Endothelial cell of umbilical vein (primary cell): ENCODE data around the gene SLC10A4. TPM values are rescaled to one million over a fixed set of nuclear protein-coding genes. Genes with fewer than 3 reads are reported as not detected.
A peak's percentile ranks its signal among the peaks of the same experiment; 100 is the strongest.

Experiments used
- BruUV-seq: library from RNA; stranded (reverse); fragments of 400-500 nt; replicated peaks from 2 replicates; lab custom pipeline; 2021; lab: Mats Ljungman, UMichigan
- CTCF ChIA-PET: fragments of 300-600, 350-600 bp; sonication (Branson Sonifier 250); formaldehyde crosslinking; loops from one replicate; lab custom pipeline; 2021; ENCODE audit warnings: antibody characterized with exemption, inconsistent platforms; lab: Charles Lee
- POLR2A ChIA-PET: fragments of 300-600, 350-600 bp; sonication (Branson Sonifier 250); formaldehyde crosslinking; loops from one replicate; lab custom pipeline; 2021; ENCODE audit warnings: antibody characterized with exemption, inconsistent platforms; lab: Charles Lee
- DNase-seq: peaks from one replicate; pipeline ENCODE4 v3.0.0-alpha.2; 2011; ENCODE audit warnings: low read depth, low spot score
- FAIRE-seq: peaks from 2 replicates; lab custom pipeline; 2011; peaks lifted over from hg19 to GRCh38; lab: Jason Lieb, UNC
- H2AFZ ChIP-seq: 2 replicates; pipeline ENCODE4 v1.6.0; 2012; ENCODE audit warnings: low read depth, low read length, control low read depth, inconsistent platforms
- H3K27ac ChIP-seq: 2 replicates; pipeline ENCODE4 v1.5.1; 2011; ENCODE audit warnings: low read depth, mild to moderate bottlenecking, control low read depth, low read length, moderate library complexity; ENCODE audit not compliant: insufficient read depth
- H3K27me3 ChIP-seq, 2 experiments: 2 replicates each; pipeline versions ENCODE4 v1.6.0 to v1.6.1; 2011; ENCODE audit warnings: low read length in 2 of 2, mixed read lengths in 1 of 2; ENCODE audit not compliant: control insufficient read depth in 2 of 2, insufficient read depth in 2 of 2
- H3K36me3 ChIP-seq, 2 experiments: 2 replicates in 1 of 2; 3 replicates in 1 of 2; pipeline ENCODE4 v1.5.1; 2011; ENCODE audit warnings: low read length in 2 of 2, mild to moderate bottlenecking in 1 of 2, moderate library complexity in 1 of 2; ENCODE audit not compliant: control insufficient read depth in 2 of 2, insufficient read depth in 2 of 2; ENCODE audit errors: extremely low read depth in 1 of 2
- H3K4me1 ChIP-seq: 3 replicates; pipeline ENCODE4 v1.5.1; 2011; ENCODE audit warnings: mild to moderate bottlenecking, low read length; ENCODE audit not compliant: control insufficient read depth, insufficient read depth; ENCODE audit errors: extremely low read depth
- H3K4me2 ChIP-seq: 2 replicates; pipeline ENCODE4 v1.6.1; 2011; ENCODE audit warnings: low read length, control low read depth, mixed read lengths; ENCODE audit not compliant: insufficient read depth
- H3K4me3 ChIP-seq, 3 experiments: fragments of 200-600 bp in 1 of 3; sonication (generic), shearing (Covaris generic) in 1 of 3; replicated peaks in 1 of 3; 2 replicates each; pipeline ENCODE4 v1.5.1; 2011 to 2016; ENCODE audit warnings: control low read depth in 3 of 3, low read length in 3 of 3, mild to moderate bottlenecking in 2 of 3, inconsistent platforms in 1 of 3, low read depth in 1 of 3, moderate library complexity in 1 of 3; ENCODE audit not compliant: insufficient read depth in 1 of 3
- H3K79me2 ChIP-seq: 2 replicates; pipeline ENCODE4 v1.6.0; 2012; ENCODE audit warnings: low read length, inconsistent platforms; ENCODE audit not compliant: control insufficient read depth, insufficient read depth
- H3K9ac ChIP-seq: replicated peaks from 2 replicates; pipeline ENCODE3; 2011; ENCODE audit warnings: low read length, control low read depth; ENCODE audit not compliant: insufficient read depth; ENCODE audit errors: extremely low read depth
- H3K9me1 ChIP-seq: replicated peaks from 3 replicates; pipeline ENCODE4 v1.6.0; 2011; ENCODE audit warnings: mild to moderate bottlenecking, low read length; ENCODE audit not compliant: control insufficient read depth, insufficient read depth; ENCODE audit errors: extremely low read depth
- H3K9me3 ChIP-seq: replicated peaks from 2 replicates; pipeline ENCODE4 v1.5.1; 2012; ENCODE audit warnings: low read length, inconsistent platforms; ENCODE audit not compliant: control insufficient read depth, insufficient read depth
- H4K20me1 ChIP-seq: replicated peaks from 2 replicates; pipeline ENCODE3; 2011; ENCODE audit warnings: mild to moderate bottlenecking, low read length; ENCODE audit not compliant: control insufficient read depth, insufficient read depth; ENCODE audit errors: extremely low read depth
- CTCF ChIP-seq, 2 donors: IDR thresholded peaks; 1 replicate in 1 of 2; 2 replicates in 1 of 2; pipeline ENCODE4 v1.5.1; 2011; ENCODE audit warnings: low read length in 2 of 2, mild to moderate bottlenecking in 2 of 2, moderate library complexity in 2 of 2, control low read depth in 1 of 2, inconsistent platforms in 1 of 2, low read depth in 1 of 2; ENCODE audit not compliant: insufficient read depth in 1 of 2; ENCODE audit errors: extremely low read depth in 1 of 2
- EZH2 ChIP-seq: IDR thresholded peaks from 2 replicates; pipeline ENCODE4 v1.6.1; 2012; ENCODE audit warnings: borderline replicate concordance, low read depth, mild to moderate bottlenecking, moderate library complexity, low read length, inconsistent platforms; ENCODE audit not compliant: severe bottlenecking
- FOS ChIP-seq: IDR thresholded peaks from 2 replicates; pipeline ENCODE4 v1.6.1; 2011; ENCODE audit warnings: mild to moderate bottlenecking, low read length, moderate library complexity, borderline replicate concordance; ENCODE audit not compliant: insufficient read depth
- GATA2 ChIP-seq: IDR thresholded peaks from 2 replicates; pipeline ENCODE4 v1.7.0; 2011; ENCODE audit warnings: low read depth, mild to moderate bottlenecking, moderate library complexity, mixed read lengths, low read length; ENCODE audit not compliant: insufficient read length, insufficient read depth
- JUN ChIP-seq: IDR thresholded peaks from 2 replicates; pipeline ENCODE4 v1.6.1; 2011; ENCODE audit warnings: borderline replicate concordance, low read depth; ENCODE audit not compliant: insufficient read length, insufficient read depth
- MAX ChIP-seq: IDR thresholded peaks from 2 replicates; pipeline ENCODE4 v1.6.1; 2011; ENCODE audit not compliant: insufficient read depth, insufficient read length
- MYC ChIP-seq: IDR thresholded peaks from one replicate; pipeline ENCODE4 v1.6.1; 2011; ENCODE audit warnings: mild to moderate bottlenecking, low read depth, low read length
- POLR2A ChIP-seq: IDR thresholded peaks from 2 replicates; pipeline ENCODE4 v1.6.1; 2012; ENCODE audit warnings: low read depth, mild to moderate bottlenecking, control low read depth, low read length
- POLR2AphosphoS5 ChIP-seq: IDR thresholded peaks from 2 replicates; pipeline ENCODE4 v1.6.1; 2012; ENCODE audit warnings: low read depth, mild to moderate bottlenecking, control low read depth, low read length, moderate library complexity; ENCODE audit not compliant: insufficient read depth
- dilution Hi-C: fragments of 300-500 bp; cut with MboI; formaldehyde crosslinking; loops from one replicate; pipeline ENCODE4 v1.15.0; 2019; ENCODE audit warnings: low sequenced_read_pairs; ENCODE audit not compliant: extremely low pct_ligation_motif_present
- intact Hi-C: fragments of 100-400 bp; cut with micrococcal nuclease; formaldehyde crosslinking; loops from one replicate; pipeline ENCODE4 v1.10.0; 2022
- polyA plus RNA-seq, 4 experiments: library from polyadenylated mRNA; depleted of rRNA in 3 of 4; stranded (reverse) in 3 of 4; unstranded in 1 of 4; fragments of >200 nt; gene quantifications; 2 replicates each; pipeline versions ENCODE4 v1.2.1 to v1.2.3, GENCODE V29; 2011 to 2012; ENCODE audit warnings: missing spikeins in 1 of 4
- total RNA-seq: library from RNA; stranded (reverse); gene quantifications from 2 replicates; pipeline ENCODE4 v1.2.3, GENCODE V29; 2021

Gene SLC10A4
- total and polyA plus RNA-seq, 2 donors (not counting 3 experiments of a cell fraction or from before 2014, with no cell fraction given), result 0.06 TPM; not detected in 1

GRCh38 chr4:48491514-48492176 lies 8.5 kb downstream of the SLC10A4 start:
- Histone ChIP-seq H3K27ac (no peak overlapping the region), H3K79me2 (no peaks in the 10 kb centered on the region), H3K9me1 (no peaks in the 10 kb centered on the region), H3K4me3 (no peak overlapping the region), H3K36me3 (no peaks in the 10 kb centered on the region), H4K20me1 (no peaks in the 10 kb centered on the region), H3K4me2 (peak overlapping the region; percentile 9), H3K27me3 (peaks cover 34 to 61% of the 10 kb centered on the region in 2 experiments), H3K4me1 (peaks cover 4% of the 10 kb centered on the region), H2AFZ (no peak overlapping the region), H3K9ac (no peak overlapping the region), H3K9me3 (no peaks in the 10 kb centered on the region)
- dilution Hi-C loops, result no loop called here
- CTCF ChIA-PET, result interaction anchor here (0.9 kb wide), 1 partner anchor 15 kb away, joined by 4 read pairs; no protein-coding TSS in a partner anchor
- DNase-seq, result no peak
- no peak for FAIRE-seq
- intact Hi-C loops, result no loop called here
- POLR2A ChIA-PET, result no interaction called here
- TF ChIP-seq GATA2 (no peak), POLR2A (no peak), MYC (no peak), CTCF (IDR thresholded peaks at IDR 0.05; ENCODE audit: extremely low read depth in 1 of 2, insufficient read depth in 1 of 2, low read depth in 1 of 2, low read length in 2 of 2) (no peak), FOS (no peak), JUN (no peak), MAX (no peak), EZH2 (no peak), POLR2AphosphoS5 (no peak)
- BruUV-seq, result no TSS peak
